Ureter (tissue), 1 donor: Measurements from ENCODE around the gene BMPER. TPM values are rescaled to one million over a fixed set of nuclear protein-coding genes. Genes with fewer than 3 reads are reported as not detected.

Experiments
- DNase-seq: peaks from one replicate; pipeline ENCODE4 v3.0.0-alpha.2; 2020; ENCODE audit warnings: low spot score
- total RNA-seq: library from RNA; stranded (reverse); gene quantifications from one replicate; pipeline ENCODE4 v1.2.4, GENCODE V29; 2023
- donor health status: DM: yes; HTN: yes; CAD: no.

Gene BMPER
- 6.8 TPM for total RNA-seq

DNA sequence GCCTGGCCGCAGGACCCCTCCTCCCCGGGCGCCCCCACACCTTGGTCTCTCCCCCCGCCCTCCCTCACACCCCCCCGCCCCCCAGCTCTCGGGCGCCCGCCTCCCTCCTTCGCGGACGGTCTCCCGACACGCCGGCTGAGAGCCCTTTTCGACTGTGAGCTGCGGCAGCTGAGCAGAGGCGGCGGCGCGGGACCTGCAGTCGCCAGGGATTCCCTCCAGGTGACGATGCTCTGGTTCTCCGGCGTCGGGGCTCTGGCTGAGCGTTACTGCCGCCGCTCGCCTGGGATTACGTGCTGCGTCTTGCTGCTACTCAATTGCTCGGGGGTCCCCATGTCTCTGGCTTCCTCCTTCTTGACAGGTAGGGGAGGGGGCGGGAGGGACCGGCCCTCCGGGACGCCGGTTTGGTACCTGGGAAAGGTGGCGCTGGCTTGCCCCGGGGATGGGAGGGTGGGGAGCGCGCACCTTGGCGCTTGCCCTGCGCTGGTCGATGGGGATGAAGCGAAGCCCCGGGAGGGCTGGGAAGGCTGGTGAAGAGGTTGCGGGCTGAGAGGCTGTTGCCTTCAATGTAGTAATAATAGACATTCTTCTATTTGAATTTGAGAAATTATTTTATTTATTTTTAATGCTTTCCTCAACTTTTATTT is at the start of gene BMPER:
Gene BMPER, plus strand, starts transcription at position 151 of the 644 bp plus-strand sequence. Its CDS starts 75 bp downstream, at position 226.
- DNase-seq: no peak

DNA sequence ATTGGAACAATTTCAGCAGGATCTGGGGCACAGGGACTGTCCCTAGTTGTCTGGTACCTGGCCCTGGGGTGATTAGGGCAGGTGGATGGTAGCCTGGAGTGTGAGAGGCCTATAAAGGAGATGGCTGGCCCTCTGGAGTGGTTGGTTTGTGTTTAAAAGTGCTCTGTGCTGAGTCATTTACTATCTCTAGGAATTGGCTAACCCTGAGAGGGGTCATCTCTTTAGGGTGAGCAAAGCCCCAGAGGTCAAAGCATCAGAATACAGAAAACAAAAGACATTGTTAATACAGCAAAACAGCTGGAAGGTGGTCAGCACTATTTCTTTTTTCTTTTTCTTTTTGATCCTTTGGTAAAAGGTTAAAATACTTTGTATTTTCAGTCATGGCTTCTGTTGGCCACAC is 43.4 kb upstream of the BMPER start:
- DNase-seq: no peak

DNA sequence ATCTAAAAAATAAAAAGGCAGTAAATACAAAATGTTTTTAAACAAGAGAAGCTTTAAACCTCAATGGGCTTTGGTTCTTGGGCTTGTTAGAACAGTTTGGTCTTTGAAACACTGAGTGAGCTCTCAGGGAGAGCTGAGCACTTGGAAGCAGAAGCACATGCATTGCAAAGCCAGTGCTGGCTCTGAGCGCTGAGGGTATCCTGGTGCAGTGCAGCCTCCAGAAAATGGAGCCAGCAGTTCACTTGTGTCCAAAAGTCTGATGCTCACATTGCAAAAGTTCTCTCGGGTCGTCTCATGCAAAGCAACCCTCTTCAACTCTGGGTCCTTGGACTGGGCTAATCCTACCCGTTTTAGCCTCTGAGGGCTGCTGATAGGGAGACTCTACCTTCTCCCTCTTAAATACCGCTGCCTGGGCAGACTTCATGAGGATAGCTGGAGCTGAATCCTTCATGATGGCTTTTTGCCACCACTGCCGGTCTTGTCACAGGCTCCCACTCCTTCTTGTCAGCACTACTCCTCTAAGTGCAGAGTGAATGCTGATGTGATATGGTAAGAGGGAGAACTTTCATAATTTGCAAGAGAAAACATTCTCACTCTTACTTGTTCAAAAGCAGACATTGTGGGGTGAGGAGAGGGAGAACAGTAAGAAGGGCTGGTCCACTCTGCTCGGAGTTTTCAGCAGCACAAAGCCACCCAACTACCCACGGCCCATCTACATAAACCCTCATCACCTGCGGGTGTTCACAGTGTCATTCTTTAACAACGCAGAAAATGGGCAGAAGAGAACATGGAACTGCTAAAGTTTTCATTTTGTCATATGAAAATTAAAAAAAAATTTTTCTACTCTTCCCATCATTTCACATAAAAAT is 42.2 kb upstream of the BMPER start:
- no peak for DNase-seq

DNA sequence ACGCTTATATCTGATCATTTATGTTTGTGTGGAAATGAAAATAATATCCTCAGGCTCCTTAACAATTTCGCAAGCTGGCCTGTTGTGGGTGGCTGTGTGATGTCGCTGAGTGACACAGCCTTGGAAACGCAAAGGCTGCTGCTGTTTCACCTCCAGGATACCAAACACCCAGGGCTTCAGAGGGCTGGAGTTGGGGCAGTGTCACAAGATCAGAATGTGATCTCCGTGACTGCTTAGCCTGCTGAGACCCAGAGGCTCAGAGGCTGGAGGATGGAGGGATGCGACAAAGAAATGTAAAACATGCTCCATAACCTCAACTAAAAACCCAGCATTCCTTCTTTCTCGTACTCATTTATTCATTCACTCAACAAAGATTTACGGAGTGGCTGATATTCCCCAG is 37.2 kb upstream of the BMPER start:
- DNase-seq: no peak

DNA sequence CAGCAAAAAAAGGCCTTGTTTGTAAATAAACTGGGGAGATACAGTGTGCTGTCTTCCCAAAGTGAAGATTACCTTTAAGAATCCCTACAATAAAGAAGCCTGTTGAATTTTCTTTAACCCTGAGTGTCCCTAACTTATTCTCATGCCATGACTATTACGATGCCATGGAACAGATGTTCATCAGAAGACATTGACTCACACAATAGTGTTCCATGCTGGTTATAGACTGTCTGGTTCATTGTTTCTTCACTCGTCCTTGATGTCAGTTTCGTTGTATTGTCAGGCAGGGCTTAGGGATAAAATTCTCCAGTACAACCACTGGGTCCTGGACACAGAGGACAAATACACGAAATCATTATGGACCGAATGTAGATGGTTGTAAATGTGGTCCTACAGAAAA is 36.2 kb upstream of the BMPER start:
- DNase-seq: no peak

DNA sequence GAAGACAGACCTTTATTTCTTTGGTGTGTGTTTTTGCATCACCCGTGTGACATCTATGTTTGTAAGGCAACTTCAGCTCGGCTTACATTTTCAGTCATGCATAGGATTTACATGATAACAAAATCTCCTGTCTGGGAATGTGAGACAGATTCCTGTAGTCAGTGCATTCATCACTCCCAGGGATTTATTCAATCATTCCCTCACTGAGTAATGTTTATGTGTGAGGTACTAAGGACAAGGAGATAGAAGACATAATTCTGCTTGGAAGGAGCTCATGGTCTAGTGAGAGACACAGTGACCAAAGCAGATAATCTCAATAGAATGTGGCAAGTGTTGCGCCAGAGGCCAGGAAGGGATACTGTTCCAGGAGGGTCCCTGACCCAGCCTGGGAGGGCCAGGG is 35.2 kb upstream of the BMPER start:
- no peak for DNase-seq

DNA sequence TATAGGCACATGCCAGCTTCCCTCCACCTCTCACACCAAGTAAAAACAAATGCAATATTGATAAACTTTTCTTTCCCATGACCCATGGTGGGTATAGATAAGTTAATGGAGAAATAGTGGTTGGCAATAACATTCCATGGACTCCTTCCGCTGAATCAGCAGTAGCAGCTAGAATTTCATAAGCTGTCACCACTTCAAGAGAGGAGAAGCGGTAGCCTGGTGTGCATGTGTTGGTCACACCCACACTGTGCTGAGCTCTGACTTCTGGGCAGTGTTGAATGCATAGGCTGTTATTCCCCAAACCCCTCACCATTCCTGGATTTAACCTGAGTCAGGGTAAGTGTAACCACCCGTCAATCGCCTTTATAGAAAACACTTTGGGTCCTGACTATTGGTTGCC is 32.5 kb upstream of the BMPER start:
- no peak for DNase-seq

DNA sequence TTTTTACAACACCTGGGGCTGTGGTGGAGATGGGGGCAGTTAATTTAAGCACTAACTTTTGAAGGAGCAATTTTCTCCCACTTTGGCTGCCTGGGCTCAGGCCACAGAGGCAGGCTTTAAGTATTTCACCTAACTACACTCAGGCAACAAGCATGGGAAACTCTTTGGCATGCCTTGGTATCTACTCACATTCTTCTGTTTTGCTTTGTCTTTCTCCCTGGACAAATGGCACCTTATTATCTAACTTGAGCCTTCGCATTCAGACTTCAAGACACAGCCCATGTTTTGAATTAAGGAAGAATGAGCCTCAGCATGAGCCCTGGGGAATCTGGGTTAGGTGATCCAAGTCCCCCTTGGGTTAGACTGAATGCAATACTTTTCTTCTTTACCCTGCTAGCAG is 31.8 kb upstream of the BMPER start:
- no peak for DNase-seq

DNA sequence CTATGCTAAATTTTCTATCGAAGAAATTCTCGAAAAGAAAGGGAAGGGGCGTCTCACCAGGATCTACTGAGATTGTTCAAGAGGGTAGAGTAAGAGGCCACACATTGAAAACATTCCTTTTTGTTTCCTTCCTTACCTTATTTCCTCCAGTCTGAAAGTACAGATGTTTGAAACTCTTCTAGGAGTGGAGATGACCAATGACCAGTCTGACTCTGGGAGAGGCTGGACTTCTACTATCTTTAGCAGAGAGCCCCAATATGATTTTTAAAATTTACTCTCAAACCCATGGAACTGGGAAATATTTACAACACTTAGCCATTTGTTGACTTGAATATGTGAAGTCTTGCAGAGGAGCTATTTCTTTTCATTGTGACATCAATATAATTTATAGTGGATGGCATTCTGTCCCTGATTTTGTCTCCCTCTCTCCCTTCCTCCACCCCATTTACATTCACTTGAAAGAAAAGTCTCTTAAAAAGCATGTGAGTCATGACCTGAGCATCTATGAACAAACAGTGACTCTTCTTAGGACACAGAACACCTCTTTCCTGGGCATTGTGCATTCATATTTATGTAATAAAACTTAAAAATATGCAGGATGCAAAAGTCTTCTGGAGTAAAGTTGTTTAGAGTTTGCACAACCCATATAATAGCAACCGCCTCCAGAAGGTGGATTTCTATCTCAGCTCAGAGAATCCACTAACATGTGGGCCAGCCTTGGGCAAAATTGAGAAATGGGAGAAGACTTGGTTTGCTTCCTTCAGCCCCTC is 31.2 kb upstream of the BMPER start:
- DNase-seq: no peak

DNA sequence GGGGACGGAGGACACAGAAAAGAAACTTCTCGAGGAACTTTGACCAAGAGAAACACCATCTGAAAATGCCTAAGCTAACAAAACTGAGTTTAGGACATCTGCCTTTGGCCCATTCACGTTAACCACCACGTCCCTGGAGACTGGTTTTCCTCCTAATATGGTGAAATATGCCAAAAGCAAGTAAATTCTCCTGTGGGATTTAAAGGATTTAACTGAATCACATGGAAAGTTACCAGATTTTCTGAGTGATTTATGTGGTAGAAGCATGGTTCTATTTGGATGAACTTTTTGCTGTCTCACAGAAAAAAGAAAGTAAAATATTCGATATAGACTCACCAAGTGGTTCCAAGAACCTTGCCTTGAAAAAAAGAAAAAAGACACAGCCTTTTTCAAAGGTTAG is 30.4 kb upstream of the BMPER start:
- no peak for DNase-seq

DNA sequence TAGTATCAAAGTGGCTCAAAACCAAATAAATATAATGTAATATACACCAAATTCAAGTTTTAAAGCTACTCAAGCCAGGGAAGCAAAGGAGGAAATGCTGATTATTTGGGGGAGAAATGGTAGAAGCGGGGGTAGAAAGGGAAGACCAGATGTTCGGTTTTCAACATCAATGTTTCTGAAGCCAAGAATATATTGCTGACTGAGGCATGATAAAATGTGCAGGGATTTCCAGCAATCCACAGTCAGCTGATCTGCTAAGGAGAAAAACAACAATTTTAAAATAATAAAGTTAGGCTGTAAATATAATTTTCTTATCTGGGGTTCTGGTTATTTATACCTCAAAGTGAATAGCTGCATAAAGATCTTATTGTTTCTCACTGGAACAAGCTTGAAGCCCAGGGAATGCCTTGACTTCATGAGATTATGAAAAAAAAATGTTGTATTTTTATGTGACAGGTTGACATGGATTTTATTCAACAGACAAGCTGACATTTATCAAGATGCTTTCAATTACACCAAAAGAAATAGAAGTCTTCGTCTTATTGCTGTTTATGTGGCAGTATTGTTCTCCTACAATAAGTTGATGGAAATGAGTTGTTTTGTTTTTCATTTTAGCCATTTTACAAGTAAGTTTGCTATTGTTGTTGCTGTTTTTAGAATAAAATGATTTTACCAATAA is 28.6 kb upstream of the BMPER start:
- DNase-seq: no peak

DNA sequence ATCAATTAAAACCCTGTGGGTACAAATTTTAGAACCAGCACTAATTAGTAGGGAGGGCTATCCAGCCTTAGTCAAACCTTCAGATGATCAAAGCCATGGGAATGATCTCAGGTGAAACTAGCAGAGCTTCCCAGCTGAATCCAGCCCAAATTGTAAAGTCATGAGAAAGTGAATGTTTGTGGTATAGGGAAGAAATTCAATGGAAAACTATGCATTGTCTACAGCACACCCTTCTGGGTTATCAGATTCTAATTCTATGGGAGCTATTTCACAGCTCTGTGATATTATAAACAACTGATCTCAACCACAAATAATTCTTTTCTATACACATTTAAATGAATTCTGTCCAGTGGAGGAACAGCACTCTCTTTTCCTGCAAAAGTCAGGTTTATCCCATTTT is 24.6 kb upstream of the BMPER start:
- DNase-seq: no peak

DNA sequence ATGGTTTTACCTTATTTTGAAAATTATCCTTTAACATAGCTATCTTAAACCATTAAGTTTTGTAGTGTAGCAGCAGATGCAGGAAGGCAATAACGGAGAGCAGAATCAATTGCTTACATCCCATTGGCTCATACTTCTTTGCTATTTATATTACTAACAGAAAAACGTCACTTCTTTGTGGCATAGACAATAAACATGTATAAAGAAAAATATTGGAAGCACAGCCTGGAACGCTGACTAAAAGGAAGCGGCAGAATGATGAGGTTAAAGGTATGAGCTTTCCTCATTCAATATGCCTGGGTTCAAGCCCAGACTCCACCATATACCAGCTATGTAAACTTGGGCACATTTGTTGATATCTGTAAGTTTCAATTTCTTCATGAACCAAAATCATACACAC is 24.0 kb upstream of the BMPER start:
- no peak for DNase-seq

DNA sequence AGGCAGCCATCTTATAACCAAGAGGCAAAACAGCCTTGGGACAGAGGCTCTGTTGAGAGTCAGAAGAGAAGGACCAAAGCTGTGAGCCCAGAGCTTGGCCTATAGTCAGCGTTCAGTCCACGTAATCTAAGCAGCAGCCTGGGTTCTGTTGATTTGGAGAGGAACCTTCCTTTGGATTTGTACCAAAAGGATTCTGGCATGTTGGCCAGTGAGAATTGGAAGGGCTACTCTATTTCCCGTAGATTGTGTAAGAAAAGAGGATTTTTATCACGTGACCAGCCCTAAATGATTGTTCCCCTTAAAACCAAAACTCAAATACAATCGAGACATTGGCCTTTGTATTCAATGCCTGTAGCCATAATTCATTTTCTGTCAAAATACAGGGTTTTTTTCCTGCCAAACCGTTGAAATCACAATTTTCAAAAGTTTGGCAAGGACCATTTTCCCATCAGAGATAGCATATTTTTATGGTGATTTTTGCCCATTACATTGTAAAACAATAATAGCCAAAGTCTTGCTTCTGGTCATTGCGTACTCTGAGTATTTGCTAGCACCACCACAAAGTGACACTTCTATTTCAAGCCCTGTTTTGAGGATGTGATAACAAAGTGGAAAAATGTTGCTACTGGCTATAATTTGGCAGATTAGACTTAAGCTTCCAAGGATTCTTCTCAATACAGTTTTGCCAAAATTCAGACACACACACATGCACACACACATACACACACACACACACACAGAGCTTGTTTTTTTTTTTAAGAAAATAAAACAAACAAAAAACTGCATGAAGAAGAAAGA is 23.1 kb upstream of the BMPER start:
- DNase-seq: no peak

DNA sequence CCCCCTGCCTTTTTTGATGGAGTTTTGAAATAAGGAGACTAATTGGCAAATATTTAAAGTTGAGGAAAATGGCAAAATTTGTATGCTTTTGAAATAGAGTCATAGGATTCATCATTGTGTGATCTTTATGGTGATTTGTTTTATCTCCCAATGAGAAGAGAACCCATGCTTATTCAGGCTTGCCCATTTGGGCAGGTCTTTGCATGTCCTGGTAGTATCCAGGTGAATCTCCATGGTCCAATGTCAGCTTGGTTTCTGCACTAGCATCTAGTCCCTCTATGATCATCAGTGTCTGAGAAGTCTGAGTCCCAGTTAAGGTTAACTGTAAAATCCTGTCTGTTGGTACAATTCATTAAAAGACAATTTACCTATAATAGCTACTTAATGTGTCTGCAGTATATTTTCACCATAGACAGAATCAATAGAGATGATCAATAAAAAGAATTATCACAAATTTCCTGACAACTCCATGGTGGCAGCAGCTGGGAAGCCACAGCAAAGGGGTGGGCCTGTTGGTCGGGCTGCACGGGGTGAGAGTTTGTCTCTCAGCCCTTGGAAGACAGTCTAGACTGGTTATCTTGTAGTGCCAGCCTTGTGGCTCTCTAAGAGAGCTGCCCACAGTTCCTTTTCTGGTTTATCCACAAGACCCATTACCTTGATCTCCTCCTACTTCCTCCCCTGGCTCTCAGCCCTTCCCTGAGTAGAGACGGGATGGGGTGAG is 22.2 kb upstream of the BMPER start:
- no peak for DNase-seq

DNA sequence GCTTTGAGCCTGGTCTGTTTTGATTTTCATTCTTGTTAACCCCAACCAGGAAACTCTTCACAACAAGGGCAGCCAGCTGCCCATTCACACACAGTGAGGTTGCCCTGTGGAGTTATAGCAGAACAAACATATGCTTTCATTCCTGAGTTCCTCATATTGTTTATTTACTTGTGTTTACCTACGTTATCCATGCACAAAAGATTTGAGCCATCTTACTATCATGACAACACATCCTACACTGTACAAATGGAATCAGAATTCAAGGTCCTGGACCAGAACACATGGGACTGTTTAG is 21.7 kb upstream of the BMPER start:
- DNase-seq: no peak

DNA sequence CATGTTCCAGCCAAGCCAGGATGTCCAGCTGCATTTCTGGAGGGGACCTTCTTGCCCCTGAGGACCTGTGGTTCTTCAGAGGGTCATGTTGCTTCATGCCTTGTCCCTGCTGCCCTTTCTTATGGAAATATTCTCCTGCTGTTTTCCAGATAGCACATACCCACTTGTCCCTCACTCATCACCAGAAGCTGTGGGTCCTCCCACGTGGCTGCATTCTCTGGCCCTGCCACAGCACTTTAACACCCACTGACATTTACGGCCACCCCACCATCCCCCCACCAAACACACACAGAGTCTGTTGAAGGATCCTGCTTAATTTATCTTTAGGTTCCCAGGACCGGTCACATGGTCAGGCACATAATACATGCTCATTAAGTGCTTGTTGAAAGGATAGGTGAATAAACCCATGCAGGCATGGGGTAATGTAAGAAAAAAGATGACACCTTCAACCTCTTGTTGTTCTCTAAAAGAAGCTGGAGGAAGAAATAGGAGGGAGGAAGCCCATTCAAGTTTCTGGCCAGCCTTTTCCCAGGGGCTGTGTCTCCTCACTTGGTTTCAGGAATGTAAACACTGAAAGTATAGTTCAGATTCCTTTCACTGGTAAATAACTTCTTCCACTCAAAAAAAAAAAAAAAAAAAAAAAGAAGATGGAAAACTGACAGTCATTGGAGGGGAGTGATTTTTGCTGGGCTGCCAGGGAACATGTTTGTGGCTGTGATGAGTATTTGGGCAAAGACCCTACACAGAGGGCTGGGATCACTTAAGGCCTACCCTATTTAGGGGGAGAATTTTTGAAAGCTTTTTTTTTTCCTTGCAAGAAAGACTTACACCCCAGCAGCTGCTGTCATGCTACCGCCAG is 19.8 kb upstream of the BMPER start:
- DNase-seq: no peak

DNA sequence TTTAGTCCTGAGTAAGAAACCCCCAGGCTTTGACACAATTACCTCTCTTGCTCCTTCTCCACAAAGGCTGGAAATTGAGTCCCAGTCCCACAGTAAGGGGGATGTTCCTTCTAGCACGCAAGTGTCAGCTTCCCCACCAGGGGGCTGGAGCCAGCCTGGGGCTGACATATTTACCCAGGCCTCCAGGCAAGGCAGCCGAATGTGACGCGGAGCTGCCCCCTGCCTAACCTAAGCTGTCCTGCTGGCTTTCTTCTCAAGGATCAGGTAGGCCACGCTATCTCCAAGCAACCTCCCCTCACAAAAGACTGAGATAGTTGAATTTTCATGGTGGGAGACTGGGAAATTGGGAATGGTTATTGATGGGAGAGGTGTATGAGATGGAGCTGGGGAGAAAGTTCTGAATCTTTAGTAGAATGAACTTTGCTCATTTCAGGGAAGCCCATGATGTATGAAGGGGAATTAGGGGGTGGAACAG is 19.2 kb upstream of the BMPER start:
- no peak for DNase-seq

DNA sequence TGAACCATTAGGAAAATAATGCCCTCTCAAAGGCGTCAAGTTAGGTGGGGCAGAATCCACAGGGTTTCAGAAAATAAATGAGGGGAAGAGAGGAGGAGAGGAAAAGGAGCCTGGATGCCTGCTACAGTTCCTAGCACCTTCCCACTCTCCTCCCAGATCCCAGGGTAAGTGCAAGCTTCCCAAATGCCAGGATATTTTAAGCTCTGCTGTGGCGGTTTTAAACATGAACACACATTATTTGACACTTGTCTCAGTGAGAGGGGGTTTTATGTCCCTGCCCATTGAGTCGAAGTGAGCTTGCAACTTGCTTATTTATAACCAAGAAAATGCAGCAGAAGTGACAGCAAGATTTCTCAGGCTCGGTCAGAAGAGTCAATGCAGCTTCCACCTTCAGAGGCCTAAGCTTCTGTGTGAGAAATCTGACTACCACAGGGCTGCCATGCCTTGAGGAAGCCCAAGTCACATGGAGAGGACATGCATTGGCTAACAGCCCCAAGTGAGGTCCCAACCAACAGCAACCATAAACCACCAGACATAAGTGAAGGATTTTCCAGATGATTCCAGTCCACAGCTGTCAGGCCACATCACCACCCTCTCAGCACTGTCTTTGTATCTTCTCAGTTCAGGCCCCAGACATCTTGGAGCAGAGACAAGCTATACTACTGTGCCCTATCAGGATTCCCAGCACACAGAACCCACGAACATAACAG is 17.9 kb upstream of the BMPER start:
- no peak for DNase-seq
